Suprapubic skin (tissue), 4 donors: ENCODE data around the gene EPS8L1. TPM values are rescaled to one million over a fixed set of nuclear protein-coding genes. Genes with fewer than 3 reads are reported as not detected.

Source experiments
- DNase-seq, 2 donors: peaks; one replicate each; pipeline ENCODE4 v3.0.0-alpha.2; 2019; ENCODE audit warnings: low spot score in 2 of 2
- H3K27ac ChIP-seq: fragments of 200-600 bp; sonication (generic); one replicate; pipeline ENCODE4 v1.5.1; 2019
- H3K27me3 ChIP-seq: fragments of 200-600 bp; sonication (generic); one replicate; pipeline ENCODE4 v1.5.1; 2019
- H3K36me3 ChIP-seq: fragments of 200-600 bp; sonication (generic); one replicate; pipeline ENCODE4 v1.5.1; 2019
- H3K4me1 ChIP-seq: fragments of 200-600 bp; sonication (generic); one replicate; pipeline ENCODE4 v1.5.1; 2019
- H3K4me3 ChIP-seq: fragments of 200-600 bp; sonication (generic); one replicate; pipeline ENCODE4 v1.5.1; 2019; ENCODE audit warnings: mild to moderate bottlenecking
- H3K9me3 ChIP-seq: fragments of 200-600 bp; sonication (generic); one replicate; pipeline ENCODE4 v1.5.1; 2019
- EP300 ChIP-seq: sonication (generic); formaldehyde crosslinking; IDR thresholded peaks from one replicate; pipeline ENCODE4 v1.6.1; 2017; ENCODE audit warnings: antibody characterized with exemption
- POLR2A ChIP-seq, 2 donors: fragments of 450-650 bp; IDR thresholded peaks; one replicate each; pipeline ENCODE4 v1.6.1; 2017; ENCODE audit warnings: antibody characterized with exemption in 2 of 2, mild to moderate bottlenecking in 2 of 2, moderate library complexity in 2 of 2
- POLR2AphosphoS5 ChIP-seq, 3 donors: sonication (generic); formaldehyde crosslinking; IDR thresholded peaks; one replicate each; pipeline ENCODE4 v1.6.1; 2017; ENCODE audit warnings: antibody characterized with exemption in 3 of 3
- WGBS: methylation state at CpG from one replicate; pipeline ENCODE4 v1.1.5; 2018; 5-methylcytosine and 5-hydroxymethylcytosine counted together
- total RNA-seq, 4 donors: library from RNA; depleted of rRNA; stranded (reverse); fragments of >200 nt; gene quantifications; one replicate each; pipeline ENCODE4 v1.1.0, GENCODE V29; 2016
- TF ChIP-seq, protein P1 (sequence below), 2 donors: fragments of 200-600 bp in 1 of 2; fragments of 450-650 bp in 1 of 2; sonication (generic) in 1 of 2; IDR thresholded peaks; one replicate each; pipeline ENCODE4 v1.5.1; 2016 to 2019; ENCODE audit warnings: antibody characterized with exemption in 2 of 2, mild to moderate bottlenecking in 1 of 2, moderate library complexity in 1 of 2

The EPS8L1 gene
- total RNA-seq, 4 donors from 2014 or later: 243 to 384 (median 304) TPM

- H3K4me3 ChIP-seq: no peak overlapping the region
- no peak overlapping the region for H3K27ac ChIP-seq
- no peaks in the 10 kb centered on the region for H3K4me1 ChIP-seq
- no peaks in the 10 kb centered on the region for H3K9me3 ChIP-seq
- TF ChIP-seq POLR2A (IDR thresholded peaks at IDR 0.05): no peak
- TF ChIP-seq, protein P1, sequence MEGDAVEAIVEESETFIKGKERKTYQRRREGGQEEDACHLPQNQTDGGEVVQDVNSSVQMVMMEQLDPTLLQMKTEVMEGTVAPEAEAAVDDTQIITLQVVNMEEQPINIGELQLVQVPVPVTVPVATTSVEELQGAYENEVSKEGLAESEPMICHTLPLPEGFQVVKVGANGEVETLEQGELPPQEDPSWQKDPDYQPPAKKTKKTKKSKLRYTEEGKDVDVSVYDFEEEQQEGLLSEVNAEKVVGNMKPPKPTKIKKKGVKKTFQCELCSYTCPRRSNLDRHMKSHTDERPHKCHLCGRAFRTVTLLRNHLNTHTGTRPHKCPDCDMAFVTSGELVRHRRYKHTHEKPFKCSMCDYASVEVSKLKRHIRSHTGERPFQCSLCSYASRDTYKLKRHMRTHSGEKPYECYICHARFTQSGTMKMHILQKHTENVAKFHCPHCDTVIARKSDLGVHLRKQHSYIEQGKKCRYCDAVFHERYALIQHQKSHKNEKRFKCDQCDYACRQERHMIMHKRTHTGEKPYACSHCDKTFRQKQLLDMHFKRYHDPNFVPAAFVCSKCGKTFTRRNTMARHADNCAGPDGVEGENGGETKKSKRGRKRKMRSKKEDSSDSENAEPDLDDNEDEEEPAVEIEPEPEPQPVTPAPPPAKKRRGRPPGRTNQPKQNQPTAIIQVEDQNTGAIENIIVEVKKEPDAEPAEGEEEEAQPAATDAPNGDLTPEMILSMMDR (IDR thresholded peaks at IDR 0.05): no peak
- no peak for TF ChIP-seq EP300
- no peak for TF ChIP-seq POLR2AphosphoS5 (IDR thresholded peaks at IDR 0.05)
- H3K36me3 ChIP-seq: peaks cover 88% of the 10 kb centered on the region
- WGBS: 87% methylated on average over 3 of the region's 17 CpGs
- DNase-seq: no peak
- no peaks in the 10 kb centered on the region for H3K27me3 ChIP-seq
These were observed 28.6 kb upstream of the EPS8L1 start for GRCh38 chr19:55046975-55047622.

DNA sequence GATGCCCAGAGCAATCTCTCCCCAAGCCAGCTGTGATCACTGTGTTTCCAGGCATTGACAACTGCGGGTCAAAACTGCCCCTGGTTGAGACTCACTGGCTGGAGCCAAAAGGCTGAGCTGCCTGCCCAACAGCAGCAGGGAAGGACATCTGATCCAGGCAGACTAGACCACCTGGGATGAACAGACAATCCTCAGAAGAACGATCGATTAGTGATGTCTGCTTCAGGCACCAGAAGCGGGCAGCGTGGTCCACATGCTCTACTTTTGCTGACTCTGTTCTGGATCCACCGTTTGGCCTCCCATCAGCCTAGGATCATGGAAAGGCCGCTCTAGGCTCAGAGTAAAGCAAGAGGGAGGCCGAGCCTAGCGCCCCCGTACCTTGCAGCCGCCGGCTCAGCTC is 27.7 kb upstream of the EPS8L1 start:
- no peak for DNase-seq
- H3K4me1 ChIP-seq: no peaks in the 10 kb centered on the region
- H3K9me3 ChIP-seq: no peaks in the 10 kb centered on the region
- WGBS: 96% methylated on average over 10 of the region's 12 CpGs
- peaks cover 88% of the 10 kb centered on the region for H3K36me3 ChIP-seq
- H3K27me3 ChIP-seq: no peaks in the 10 kb centered on the region
- no peak overlapping the region for H3K27ac ChIP-seq
- TF ChIP-seq POLR2A (IDR thresholded peaks at IDR 0.05): no peak
- TF ChIP-seq, protein P1 (IDR thresholded peaks at IDR 0.05): no peak
- no peak for TF ChIP-seq POLR2AphosphoS5 (IDR thresholded peaks at IDR 0.05)
- TF ChIP-seq EP300: no peak
- H3K4me3 ChIP-seq: no peak overlapping the region

GRCh38 chr19:55048446-55048845 is 27.2 kb upstream of the EPS8L1 start:
- no peak overlapping the region for H3K4me3 ChIP-seq
- H3K27me3 ChIP-seq: no peaks in the 10 kb centered on the region
- TF ChIP-seq POLR2A (IDR thresholded peaks at IDR 0.05) (no peak), POLR2AphosphoS5 (IDR thresholded peaks at IDR 0.05) (no peak), EP300 (no peak)
- TF ChIP-seq, protein P1 (IDR thresholded peaks at IDR 0.05): no peak
- H3K9me3 ChIP-seq: no peaks in the 10 kb centered on the region
- no peak overlapping the region for H3K27ac ChIP-seq
- 96% methylated on average over 15 of the region's 15 CpGs for WGBS
- DNase-seq: no peak
- H3K36me3 ChIP-seq: peaks cover 88% of the 10 kb centered on the region
- no peaks in the 10 kb centered on the region for H3K4me1 ChIP-seq

- Histone ChIP-seq H3K27me3 (no peaks in the 10 kb centered on the region), H3K4me3 (no peak overlapping the region), H3K36me3 (peaks cover 88% of the 10 kb centered on the region), H3K4me1 (no peaks in the 10 kb centered on the region), H3K9me3 (no peaks in the 10 kb centered on the region), H3K27ac (no peak overlapping the region)
- no peak for DNase-seq
- TF ChIP-seq EP300: no peak
- no peak for TF ChIP-seq POLR2AphosphoS5 (IDR thresholded peaks at IDR 0.05)
- TF ChIP-seq POLR2A (IDR thresholded peaks at IDR 0.05): no peak
- TF ChIP-seq, protein P1 (IDR thresholded peaks at IDR 0.05): no peak
- WGBS: 95% methylated on average over 25 of the region's 25 CpGs
These were observed 24.7 kb upstream of the EPS8L1 start for GRCh38 chr19:55050749-55051532.

GRCh38 chr19:55053735-55054134 is 21.9 kb upstream of the EPS8L1 start:
- Histone ChIP-seq H3K4me3 (no peak overlapping the region), H3K9me3 (no peaks in the 10 kb centered on the region), H3K4me1 (no peaks in the 10 kb centered on the region), H3K27me3 (no peaks in the 10 kb centered on the region), H3K27ac (no peak overlapping the region), H3K36me3 (peaks cover 88% of the 10 kb centered on the region)
- no peak for TF ChIP-seq POLR2A (IDR thresholded peaks at IDR 0.05)
- TF ChIP-seq, protein P1 (IDR thresholded peaks at IDR 0.05): no peak
- TF ChIP-seq POLR2AphosphoS5 (IDR thresholded peaks at IDR 0.05): no peak
- no peak for TF ChIP-seq EP300
- WGBS: 91% methylated on average over 7 of the region's 7 CpGs
- DNase-seq: no peak
